ENCODE measurements around the gene CUL5.
"Not testable (repeated sequence)": the region's sequence is repeated elsewhere in the genome, so short reads cannot be mapped to it uniquely, and the experiment has no call there.

The CUL5 gene

GRCh38 chr11:108117746-108118371, 109.2 kb downstream of the CUL5 start:
- FAIRE-seq = peak; percentile 99

- FAIRE-seq = not testable (repeated sequence)
These were observed 112.2 kb downstream of the CUL5 start for GRCh38 chr11:108120936-108121273.

GRCh38 chr11:108121274-108122155, 112.8 kb downstream of the CUL5 start, which contains the start of gene ACAT1:
TSS of gene ACAT1 (plus strand) at chr11:108121567. CDS start at chr11:108121607, 40 bp downstream.
- no peak for FAIRE-seq

- FAIRE-seq = no peak
These were observed 113.5 kb downstream of the CUL5 start for GRCh38 chr11:108122166-108122628.

- FAIRE-seq = no peak
These were observed 116.4 kb downstream of the CUL5 start for GRCh38 chr11:108125096-108125495.

- FAIRE-seq = no peak
These were observed 120.1 kb downstream of the CUL5 start for GRCh38 chr11:108128772-108129171.

- peak; percentile 21 for FAIRE-seq
These were observed 123.3 kb downstream of the CUL5 start for GRCh38 chr11:108131993-108132392.

- FAIRE-seq = not testable (repeated sequence)
These were observed 124.4 kb downstream of the CUL5 start for GRCh38 chr11:108132993-108133538.

GRCh38 chr11:108135845-108136544, 127.3 kb downstream of the CUL5 start:
- FAIRE-seq = no peak

GRCh38 chr11:108137212-108137611, 128.5 kb downstream of the CUL5 start:
- FAIRE-seq = no peak

GRCh38 chr11:108142304-108142703, 133.6 kb downstream of the CUL5 start:
- FAIRE-seq = no peak

- FAIRE-seq = no peak
These were observed 135.9 kb downstream of the CUL5 start for GRCh38 chr11:108144615-108145014.

- FAIRE-seq = no peak
These were observed 138.5 kb downstream of the CUL5 start for GRCh38 chr11:108147150-108147549.

- no peak for FAIRE-seq
These were observed 139.9 kb downstream of the CUL5 start for GRCh38 chr11:108148556-108148955.

- no peak for FAIRE-seq
These were observed 145.9 kb downstream of the CUL5 start for GRCh38 chr11:108154591-108154990.
